NCI-H128 (cell line): ENCODE results near the gene DDX47.

Experiments used
- DNase-seq: peaks from one replicate; lab custom pipeline; 2025; ENCODE audit not compliant: unreplicated experiment; lab: John Stamatoyannopoulos, UW

The DDX47 gene

DNA sequence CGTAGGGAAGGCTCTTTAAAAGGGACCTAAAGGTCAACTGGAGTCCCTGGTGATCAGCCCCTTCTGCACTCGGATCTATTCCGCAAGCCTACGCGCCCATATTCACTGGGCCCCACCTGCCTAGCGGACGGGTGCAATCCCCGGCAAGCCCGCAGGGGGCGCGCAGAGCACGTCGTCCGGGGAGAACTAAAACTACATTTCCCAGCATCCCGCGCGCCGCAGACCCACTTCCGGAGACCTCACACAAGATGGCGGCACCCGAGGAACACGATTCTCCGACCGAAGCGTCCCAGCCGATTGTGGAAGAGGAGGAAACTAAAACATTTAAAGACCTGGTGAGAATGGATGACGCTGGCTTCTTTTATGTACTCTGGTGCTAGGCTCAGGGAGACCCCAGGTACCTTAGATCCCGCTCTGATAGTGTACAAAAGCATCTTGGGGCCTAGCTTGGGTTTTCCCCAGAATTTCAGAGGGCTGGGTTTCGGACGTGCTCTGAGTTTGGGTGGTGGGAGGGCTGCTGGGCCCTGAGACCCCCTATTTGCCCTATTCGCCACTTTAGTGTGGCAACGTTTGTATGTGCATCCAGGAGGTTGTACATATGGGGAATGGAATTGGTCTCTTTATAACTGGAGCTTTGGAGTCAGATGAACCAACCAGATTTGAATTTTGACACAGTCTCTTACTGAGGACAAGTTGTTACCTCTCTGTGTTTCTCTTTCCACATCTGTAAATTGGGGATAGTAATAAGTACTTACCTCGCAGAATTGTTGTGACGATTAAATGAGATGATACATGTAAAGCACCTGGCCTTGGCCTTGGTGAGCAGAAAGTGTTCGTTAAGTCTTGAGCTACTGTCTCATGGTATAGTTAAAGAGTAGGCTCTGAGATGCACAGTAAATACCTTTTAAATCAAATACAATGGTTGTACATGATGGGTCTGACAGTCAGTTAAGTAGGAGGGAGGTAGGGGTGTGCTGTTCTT lies at the start of gene DDX47:
DDX47 (plus strand) TSS at position 227 of the 982 bp plus-strand sequence; CDS start at position 249, 22 bp downstream.
- peak; percentile 84 for DNase-seq

DNA sequence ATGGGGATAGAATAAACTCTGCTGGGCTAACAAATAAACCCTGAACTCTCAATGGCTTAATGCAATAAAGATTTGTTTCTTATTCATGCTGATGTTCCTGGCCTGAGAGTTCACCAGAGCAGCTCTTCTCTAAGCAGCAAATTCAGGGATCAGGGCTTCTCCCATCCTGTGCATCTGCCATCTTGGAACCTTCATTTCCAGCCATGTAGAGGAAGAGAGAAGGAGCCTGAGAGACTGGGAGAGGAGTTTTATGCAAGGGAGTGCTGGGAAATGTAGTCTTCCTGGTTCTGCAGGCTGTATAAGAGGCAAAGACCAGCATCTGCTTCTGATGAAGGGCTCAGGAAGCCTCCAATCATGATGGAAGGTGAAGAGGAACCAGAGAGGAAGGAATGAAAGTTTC lies 48.3 kb upstream of the DDX47 start:
- no peak for DNase-seq

DNA sequence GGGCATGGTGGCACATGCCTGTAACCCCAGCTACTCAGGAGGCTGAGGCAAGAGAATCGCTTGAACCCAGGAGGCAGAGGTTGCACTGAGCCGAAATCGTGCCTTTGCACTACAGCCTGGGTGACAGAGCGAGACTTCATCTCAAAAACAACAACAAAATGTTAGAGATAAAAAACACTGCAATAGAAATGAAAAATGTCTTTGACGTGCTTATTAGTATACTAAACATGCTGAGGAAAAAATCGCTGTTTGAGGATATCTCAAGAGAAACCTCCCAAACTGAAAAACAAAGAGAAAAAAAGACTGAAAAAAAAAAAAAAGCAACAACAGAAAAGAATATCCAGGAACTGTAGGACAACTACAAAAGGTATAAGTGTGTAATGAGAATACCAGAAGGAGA lies 42.9 kb upstream of the DDX47 start:
- DNase-seq: no peak

DNA sequence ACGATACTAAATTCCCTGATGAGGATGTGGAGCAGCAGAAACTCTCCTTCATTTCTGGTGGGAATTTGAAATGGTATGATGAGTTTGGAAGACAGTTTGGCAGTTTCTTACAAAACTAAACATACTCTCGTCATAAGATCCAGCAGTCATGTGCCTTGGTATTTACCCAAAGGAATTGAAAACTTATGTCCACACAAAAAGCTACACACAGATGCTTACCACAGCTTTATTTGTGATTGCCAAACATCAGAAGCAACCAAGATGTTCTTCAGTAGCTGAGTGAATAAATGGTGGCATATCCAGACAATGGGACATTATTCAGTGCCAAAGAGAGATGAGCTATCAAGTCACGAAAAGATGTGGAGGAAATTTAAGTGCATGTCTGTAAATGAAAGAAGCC lies 38.4 kb upstream of the DDX47 start:
- DNase-seq: no peak

DNA sequence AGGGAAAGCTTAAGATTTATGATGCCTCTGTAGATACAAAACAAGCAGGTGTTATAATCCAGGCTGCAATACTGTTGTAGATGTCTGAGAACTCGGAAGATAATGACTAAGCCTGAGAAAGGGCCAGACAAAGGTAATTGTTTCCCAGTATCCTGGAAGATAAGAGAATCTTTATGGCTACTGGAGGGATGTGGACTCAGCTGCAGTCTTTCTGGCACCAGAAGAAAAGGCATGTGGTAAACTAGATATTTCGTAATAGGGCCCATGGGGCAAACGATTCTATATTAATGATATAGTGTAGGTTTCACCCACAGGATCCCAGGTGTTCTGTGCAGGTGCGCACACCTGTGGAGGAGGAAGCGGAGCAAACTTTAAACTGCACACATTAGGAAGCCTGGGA lies 36.9 kb upstream of the DDX47 start:
- peak; percentile 40 for DNase-seq

DNA sequence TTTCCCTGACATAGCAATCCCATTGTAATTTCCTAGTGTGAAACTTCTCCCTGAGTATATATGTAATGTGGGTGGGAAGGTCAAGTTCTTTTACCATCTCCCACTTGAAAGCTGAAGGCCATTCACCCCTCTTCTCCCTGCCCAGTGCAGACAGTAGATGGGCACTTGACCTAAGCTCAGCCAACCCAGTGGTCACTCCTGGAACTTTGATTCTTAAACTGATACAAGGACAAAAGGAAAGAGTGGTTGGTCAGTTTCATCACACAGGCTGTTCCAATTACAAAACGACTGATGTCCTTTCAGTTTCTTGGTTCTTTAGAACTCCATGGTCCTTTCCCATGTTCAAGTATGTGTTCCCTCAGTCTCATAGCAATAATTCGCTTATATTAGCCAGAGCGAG lies 36.1 kb upstream of the DDX47 start:
- DNase-seq: no peak

DNA sequence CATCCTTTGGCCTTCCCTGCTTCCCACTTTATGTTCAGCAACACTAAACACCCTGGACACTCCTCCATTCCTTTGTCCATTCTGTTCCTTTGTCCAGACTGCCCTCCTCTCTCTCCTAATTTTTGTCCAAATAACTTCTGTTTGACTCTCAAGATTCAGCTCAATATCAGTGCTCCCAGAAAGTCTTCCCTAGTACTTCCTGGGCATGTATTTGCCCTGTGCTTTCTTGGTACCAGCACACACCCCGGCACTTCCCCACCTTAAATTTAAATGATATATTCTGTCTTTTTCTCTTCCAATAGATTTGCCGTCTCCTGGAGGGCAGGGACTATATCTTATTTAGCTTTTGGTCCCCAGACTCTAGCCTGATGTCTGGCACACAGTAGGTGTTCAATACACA lies 34.1 kb upstream of the DDX47 start:
- no peak for DNase-seq

DNA sequence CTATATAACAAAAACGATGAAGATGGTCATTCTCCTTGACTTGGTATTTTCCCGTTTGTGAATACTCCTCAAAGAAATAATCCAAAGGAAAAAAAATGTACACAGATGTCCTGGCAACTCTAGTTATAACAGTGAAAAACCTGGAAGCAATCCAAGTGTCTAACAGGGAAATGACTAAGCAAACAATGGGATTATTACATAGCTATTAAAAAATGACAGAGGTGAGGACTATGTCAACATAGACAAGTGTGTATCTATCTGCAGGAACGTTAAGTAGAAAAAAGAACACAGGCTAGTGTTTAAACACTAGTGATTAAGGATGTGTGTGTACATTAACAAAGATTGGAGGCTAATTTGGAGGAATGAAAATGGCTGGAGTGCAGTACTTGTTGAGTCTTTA lies 33.6 kb upstream of the DDX47 start:
- no peak for DNase-seq

DNA sequence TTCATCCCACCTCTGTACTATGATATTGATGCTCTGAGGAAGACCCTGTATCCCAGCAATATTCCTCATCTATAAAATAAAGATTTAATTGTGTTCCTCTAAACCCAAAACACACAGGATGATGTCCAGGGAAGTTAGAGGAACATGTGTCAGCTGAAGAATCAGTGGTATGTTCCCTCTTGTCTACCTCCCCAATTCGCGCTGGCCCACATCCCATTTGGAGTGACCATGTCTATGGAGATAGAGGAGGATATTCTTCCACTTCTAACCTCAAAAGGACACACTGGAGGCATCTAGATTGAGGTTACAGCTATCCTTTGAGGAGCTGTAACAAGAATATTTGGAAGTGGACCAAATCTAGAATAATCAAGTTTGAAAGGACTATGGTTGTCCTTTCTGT lies 29.0 kb upstream of the DDX47 start:
- DNase-seq: no peak

DNA sequence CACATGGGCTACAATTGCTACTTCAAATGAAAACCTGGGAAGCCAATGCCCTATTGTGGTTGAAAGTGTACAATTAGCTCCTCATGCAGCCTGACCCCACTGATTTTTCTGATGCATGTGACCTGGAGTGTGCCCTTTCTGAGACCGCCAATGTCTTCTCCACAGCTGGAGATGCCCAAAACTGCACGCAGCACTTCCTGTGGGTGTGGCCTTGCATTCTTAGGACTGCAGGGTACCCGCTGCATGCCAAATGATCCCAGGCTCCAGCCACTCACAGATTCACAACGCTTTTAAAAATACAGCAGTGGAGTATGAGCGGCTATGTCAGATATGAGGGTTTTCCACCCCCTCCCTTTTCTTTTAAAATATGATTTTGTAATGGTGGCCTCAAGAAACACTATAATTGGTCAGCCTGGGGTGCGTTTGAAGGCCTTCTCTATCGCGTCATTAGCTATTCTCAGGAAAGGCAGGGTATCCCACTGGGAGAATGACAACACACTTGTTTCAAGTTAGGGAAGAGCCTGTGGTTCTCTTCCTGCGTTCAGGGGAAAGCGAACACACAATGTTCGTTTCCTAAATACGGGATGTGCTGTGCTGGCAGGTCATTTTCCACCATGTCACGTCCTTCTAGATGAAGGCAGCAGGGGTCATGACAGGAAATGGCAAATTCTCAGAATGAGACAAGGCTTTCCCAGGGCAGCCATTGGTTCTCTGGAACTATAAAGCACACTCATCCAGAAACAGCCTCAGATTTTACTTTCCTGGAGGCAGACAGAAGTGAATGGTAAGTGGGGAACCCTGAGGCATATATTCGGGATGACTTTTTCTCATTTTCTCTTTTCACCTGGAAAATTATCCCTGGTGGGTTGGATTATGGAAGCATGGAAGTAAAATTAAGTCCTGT lies 28.0 kb upstream of the DDX47 start, which contains the start of gene APOLD1:
APOLD1 (plus strand) TSS at position 749 of the 904 bp plus-strand sequence; CDS start at position 782, 33 bp downstream.
- DNase-seq: no peak

DNA sequence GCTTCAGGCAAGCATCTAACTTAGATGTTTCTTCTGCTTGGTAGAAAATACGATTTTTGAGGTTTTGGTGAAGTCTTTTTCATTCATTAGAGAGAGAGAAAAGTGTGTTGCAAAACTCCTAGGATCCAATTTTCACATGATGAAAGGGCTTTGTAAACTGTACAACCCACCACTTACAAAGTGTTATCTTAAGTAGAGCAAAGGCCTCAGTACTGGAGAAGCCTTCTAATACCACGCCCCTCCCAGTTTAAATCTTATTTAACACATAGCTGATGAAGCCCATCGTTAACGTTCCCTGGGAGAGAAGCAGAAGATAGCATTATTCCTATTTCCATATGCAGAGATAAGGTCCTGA lies 26.8 kb upstream of the DDX47 start:
- no peak for DNase-seq

DNA sequence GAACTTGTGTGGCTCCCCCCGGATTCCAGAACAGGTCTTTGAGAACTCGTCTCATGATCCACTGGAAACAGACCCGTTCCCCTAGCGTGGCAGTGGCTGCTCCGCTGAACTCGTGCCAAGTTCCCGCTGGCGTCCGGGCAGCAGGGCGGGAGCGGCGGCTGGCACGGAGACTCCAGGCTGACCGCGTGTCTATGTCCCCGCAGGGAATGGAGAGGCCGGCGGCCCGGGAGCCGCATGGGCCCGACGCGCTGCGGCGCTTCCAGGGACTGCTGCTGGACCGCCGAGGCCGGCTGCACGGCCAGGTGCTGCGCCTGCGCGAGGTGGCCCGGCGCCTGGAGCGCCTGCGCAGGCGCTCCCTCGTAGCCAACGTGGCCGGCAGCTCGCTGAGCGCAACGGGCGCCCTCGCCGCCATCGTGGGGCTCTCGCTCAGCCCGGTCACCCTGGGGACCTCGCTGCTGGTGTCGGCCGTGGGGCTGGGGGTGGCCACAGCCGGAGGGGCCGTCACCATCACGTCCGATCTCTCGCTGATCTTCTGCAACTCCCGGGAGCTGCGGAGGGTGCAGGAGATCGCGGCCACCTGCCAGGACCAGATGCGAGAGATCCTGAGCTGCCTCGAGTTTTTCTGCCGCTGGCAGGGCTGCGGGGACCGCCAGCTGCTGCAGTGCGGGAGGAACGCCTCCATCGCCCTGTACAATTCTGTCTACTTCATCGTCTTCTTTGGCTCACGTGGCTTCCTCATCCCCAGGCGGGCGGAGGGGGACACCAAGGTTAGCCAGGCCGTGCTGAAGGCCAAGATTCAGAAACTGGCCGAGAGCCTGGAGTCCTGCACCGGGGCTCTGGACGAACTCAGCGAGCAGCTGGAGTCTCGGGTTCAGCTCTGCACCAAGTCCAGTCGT lies 26.2 kb upstream of the DDX47 start:
- peak; percentile 55 for DNase-seq

DNA sequence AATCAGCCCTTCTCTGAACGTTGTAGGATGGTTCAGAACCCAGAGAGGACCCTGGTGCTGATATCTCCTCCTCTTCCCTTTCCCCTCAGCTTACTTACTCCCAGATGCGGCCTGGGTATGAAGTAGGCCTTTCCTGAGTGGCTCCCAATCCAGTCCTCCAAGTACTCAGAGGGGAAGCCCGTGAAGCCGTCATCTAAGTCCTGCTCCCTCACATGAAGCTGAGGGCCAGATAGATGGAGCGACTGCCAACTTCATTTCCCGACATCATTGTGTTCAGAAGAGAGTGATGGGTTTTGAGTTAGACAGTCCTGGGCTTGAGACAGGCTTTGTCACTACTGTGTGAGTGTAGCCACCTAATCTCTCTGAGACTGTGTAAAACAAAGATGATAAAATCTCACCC lies 25.0 kb upstream of the DDX47 start:
- DNase-seq: no peak

DNA sequence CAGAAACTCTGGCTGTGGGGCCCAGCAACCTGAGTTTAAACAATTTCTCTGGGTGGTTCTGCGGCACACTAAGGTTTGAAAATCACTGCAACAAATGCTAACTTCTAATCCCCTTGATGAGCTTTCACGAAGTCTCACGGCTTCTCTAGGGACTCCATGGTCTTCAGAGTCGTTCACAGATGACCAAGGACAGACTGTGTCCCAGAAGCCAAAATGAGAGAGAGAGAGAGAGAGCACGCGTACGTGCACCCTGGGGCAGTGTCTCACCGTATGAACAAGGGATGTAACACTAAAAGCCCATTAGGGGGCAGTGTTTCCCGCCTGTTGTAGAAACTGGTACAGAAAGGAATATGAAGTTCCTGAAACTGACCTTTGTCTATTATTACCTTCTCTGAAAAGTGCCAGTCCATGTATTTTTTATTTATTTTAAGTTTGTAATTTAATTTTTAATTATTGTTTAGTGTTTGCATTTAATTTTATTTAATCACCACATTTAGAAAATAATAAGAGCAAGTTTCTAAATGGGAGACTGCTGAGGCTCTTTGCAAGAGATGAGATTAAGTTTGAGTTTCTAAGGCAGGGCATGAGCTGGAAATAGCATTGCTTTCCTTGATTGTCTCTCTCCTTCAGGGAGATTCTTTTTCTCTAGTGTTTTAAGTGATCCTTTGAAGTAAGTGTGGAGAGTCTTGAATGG lies 24.3 kb upstream of the DDX47 start:
- DNase-seq: peak; percentile 73

DNA sequence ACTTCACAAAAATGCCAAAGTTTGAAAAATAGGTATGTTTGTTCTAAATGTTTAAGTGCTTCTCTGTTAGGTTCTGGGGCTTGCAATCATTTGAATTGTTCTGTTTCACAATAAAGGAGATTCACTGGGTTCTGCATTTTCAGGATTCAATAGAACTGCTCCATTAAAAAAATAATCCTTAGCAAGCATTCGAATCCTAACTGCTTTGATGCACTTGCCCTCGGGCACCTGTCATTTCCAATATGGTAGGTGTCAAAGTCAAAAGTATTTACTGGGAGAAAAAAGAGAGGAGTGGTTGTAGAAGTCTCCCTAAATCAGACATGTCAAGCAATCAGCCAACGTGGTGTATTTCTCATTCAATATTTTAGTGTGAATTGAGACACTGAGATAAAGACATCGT lies 22.2 kb upstream of the DDX47 start:
- no peak for DNase-seq

DNA sequence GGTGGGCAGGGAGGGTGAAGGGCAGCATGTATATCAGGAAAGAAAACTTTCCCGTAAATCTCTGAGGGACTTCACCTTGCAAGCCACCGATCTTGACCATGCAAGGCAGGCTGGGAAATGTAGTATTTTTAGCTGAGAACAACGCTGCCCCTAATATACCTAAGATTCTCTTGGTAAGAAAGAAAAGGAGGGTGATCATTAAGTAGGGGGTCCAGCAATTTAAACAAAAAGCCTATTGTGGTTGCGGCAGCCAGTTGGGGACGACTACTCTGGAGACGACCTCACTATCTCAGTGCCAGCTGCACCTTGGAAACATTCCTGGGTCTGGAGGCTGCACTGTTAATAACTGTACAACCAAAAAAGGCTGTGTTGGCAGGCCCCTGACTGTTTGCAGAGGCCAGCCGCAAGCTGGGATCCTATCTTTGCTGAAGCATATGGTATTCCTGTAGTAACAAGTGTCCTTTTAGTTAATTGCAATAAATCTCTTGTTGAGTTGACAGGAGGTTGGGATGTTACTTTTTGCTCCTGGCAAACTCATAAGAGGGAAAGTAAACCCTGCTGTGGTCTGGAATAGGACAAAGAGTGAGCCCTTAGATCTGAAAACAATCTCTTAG lies 21.3 kb upstream of the DDX47 start:
- peak; percentile 49 for DNase-seq

DNA sequence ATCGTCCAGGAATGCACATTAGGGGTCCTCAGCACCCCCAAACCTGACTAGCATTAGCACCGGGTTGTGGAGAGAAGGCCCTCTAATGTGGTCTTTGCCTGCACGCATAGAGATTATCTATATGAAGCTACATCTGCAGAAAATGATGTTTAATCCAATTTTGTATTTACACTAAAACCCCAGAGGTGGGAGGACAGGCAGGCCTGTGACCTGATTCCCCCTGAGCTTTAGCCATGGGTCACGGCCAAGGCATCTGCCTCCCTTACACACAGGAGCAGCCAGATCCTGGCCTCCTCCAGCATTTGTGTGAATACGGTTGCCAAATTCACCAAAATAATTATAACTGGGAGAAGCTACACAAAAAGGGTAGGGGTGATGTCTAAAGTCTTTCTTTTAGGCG lies 20.7 kb upstream of the DDX47 start:
- no peak for DNase-seq

DNA sequence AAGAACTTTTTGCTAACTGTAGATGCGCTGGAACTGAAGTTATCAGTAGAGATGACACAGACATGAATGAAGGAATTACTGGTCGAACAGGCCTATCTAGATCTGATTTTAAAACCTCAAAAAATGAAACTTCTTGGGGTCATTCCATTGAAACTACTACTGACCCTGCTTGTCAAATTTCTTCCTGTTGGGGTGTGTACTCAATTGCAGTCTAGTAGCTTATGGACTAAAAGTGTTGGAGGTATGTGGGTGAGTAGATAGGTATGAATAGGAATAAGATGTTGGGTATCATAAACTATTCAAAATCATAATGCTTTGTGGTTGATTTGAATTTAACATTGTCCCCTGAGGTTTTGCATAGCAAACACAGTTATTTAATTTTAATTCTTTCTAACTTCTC lies 18.5 kb upstream of the DDX47 start:
- DNase-seq: no peak

DNA sequence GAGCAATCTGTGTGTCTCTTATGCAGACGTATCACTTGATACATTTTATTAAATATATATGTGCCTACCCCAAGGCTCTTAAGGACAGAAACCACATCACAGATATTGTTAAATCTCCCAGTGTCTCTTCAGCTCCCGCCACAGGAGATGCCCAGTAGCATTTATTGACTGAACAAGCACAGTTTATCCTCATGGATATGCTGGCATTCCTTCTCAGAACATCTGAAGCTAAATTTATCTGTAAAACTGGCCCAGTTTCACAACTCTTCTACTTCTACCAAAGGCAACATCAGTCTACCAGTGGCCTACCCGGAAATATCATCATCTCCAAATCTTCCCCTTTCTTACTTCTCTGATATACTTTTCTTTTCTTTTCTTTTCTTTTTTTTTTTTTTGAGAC lies 17.0 kb upstream of the DDX47 start:
- no peak for DNase-seq
